A549 (cell line): ENCODE results near the gene HSFX3. TPM values are rescaled to one million over a fixed set of nuclear protein-coding genes. Genes with fewer than 3 reads are reported as not detected.
"Not testable (repeated sequence)": the region's sequence is repeated elsewhere in the genome, so short reads cannot be mapped to it uniquely, and the experiment has no call there.

Experiments used
- ATAC-seq, 2 experiments: fragments of 200-7000 bp in 1 of 2; fragments of >200 bp in 1 of 2; cut with Nextera tagmentation in 1 of 2; cut with Tn5 transposase in 1 of 2; 3 replicates each; pipeline versions ENCODE4 v1.8.0 to v1.9.1; 2018 to 2020; ENCODE audit warnings: mild to moderate bottlenecking in 1 of 2, moderate library complexity in 1 of 2
- CTCF ChIA-PET: fragments of 300-600 bp; sonication (Branson Sonifier 250); formaldehyde crosslinking; extraction: SDS; loops from one replicate; lab custom pipeline; 2021; ENCODE audit warnings: antibody characterized with exemption, inconsistent platforms; lab: Yijun Ruan, JAX
- POLR2A ChIA-PET: fragments of 350-600 bp; formaldehyde crosslinking; extraction: SDS; loops from one replicate; lab custom pipeline; 2021; ENCODE audit warnings: antibody characterized with exemption, inconsistent platforms; lab: Yijun Ruan, JAX
- DNase-seq, 2 experiments: peaks; one replicate each; pipeline versions ENCODE4 v3.0.0 to v3.0.0-alpha.2; 2011 to 2016; ENCODE audit warnings: low read depth in 1 of 2, low spot score in 1 of 2
- FAIRE-seq: peaks from 2 replicates; lab custom pipeline; 2011; peaks lifted over from hg19 to GRCh38; lab: Jason Lieb, UNC
- H3K27ac ChIP-seq, 2 experiments: fragments of >200 bp; sonication (Bioruptor Twin); formaldehyde crosslinking; 3 replicates each; pipeline ENCODE4 v1.5.1; 2016 to 2017
- H3K4me1 ChIP-seq: fragments of >200 bp; sonication (Bioruptor Twin); formaldehyde crosslinking; 3 replicates; pipeline ENCODE4 v1.6.1; 2016
- H3K4me2 ChIP-seq: fragments of >200 bp; sonication (Bioruptor Twin); formaldehyde crosslinking; 3 replicates; pipeline ENCODE4 v1.6.1; 2016
- H3K4me3 ChIP-seq: fragments of >200 bp; sonication (Bioruptor Twin); formaldehyde crosslinking; 3 replicates; pipeline ENCODE4 v1.5.1; 2016
- H3K9me3 ChIP-seq: fragments of >200 bp; sonication (Bioruptor Twin); formaldehyde crosslinking; 3 replicates; pipeline ENCODE4 v1.6.1; 2016
- BHLHE40 ChIP-seq: IDR thresholded peaks from 2 replicates; pipeline ENCODE4 v1.6.1; 2012; ENCODE audit warnings: low read depth, low read length, inconsistent platforms
- CEBPB ChIP-seq, 2 experiments: fragments of >200 bp in 1 of 2; sonication (Bioruptor Twin) in 1 of 2; formaldehyde crosslinking in 1 of 2; IDR thresholded peaks; 2 replicates each; pipeline ENCODE4 v1.6.1; 2012 to 2016
- EHF ChIP-seq: fragments of 250-450 bp; sonication (Bioruptor Pico); IDR thresholded peaks from 2 replicates; pipeline ENCODE4 v1.5.0; 2020; ENCODE audit warnings: mild to moderate bottlenecking
- EP300 ChIP-seq, 2 experiments: fragments of >200 bp; sonication (Bioruptor Twin); formaldehyde crosslinking; IDR thresholded peaks; 2 replicates in 1 of 2; 3 replicates in 1 of 2; pipeline ENCODE4 v1.6.1; 2016 to 2017
- HEYL ChIP-seq: fragments of 250-450 bp; sonication (Bioruptor Pico); IDR thresholded peaks from 2 replicates; pipeline ENCODE4 v1.8.0; 2021; ENCODE audit warnings: mild to moderate bottlenecking, moderate library complexity
- HOXB13 ChIP-seq: fragments of 250-450 bp; sonication (Bioruptor Pico); IDR thresholded peaks from 2 replicates; pipeline ENCODE4 v1.5.0; 2020; ENCODE audit warnings: low read depth, mild to moderate bottlenecking, moderate library complexity
- HOXB5 ChIP-seq: fragments of 250-450 bp; sonication (Bioruptor Pico); IDR thresholded peaks from 2 replicates; pipeline ENCODE4 v1.5.0; 2020; ENCODE audit warnings: mild to moderate bottlenecking, moderate library complexity
- JUN ChIP-seq, 2 experiments: fragments of >200 bp; sonication (Bioruptor Twin); formaldehyde crosslinking; IDR thresholded peaks; 2 replicates in 1 of 2; 3 replicates in 1 of 2; pipeline ENCODE4 v1.6.1; 2016 to 2017
- JUNB ChIP-seq: fragments of >200 bp; sonication (Bioruptor Twin); formaldehyde crosslinking; IDR thresholded peaks from 2 replicates; pipeline ENCODE4 v1.6.1; 2016
- MAFK ChIP-seq: fragments of 450-650 bp; IDR thresholded peaks from 2 replicates; pipeline ENCODE4 v1.6.1; 2014; ENCODE audit not compliant: partially characterized antibody
- MYC ChIP-seq: IDR thresholded peaks from 2 replicates; pipeline ENCODE4 v1.6.1; 2012; ENCODE audit warnings: mild to moderate bottlenecking, inconsistent platforms, low read length, improper control_type of control experiment, borderline replicate concordance
- NPAS2 ChIP-seq: fragments of 250-450 bp; sonication (Bioruptor Pico); IDR thresholded peaks from 2 replicates; pipeline ENCODE4 v1.8.0; 2022; ENCODE audit warnings: mild to moderate bottlenecking, moderate library complexity, borderline replicate concordance
- RARB ChIP-seq: fragments of 250-450 bp; sonication (Bioruptor Pico); IDR thresholded peaks from 2 replicates; pipeline ENCODE4 v1.8.0; 2021; ENCODE audit warnings: mild to moderate bottlenecking, moderate library complexity
- RCOR1 ChIP-seq: fragments of 150-350 bp; IDR thresholded peaks from 2 replicates; pipeline ENCODE4 v1.6.1; 2014; ENCODE audit warnings: antibody characterized with exemption, low read length, low read depth
- ZC3H11A ChIP-seq: fragments of 450-650 bp; IDR thresholded peaks from 2 replicates; pipeline ENCODE4 v1.6.1; 2014; ENCODE audit warnings: antibody characterized with exemption, mild to moderate bottlenecking
- ZSCAN20 ChIP-seq: fragments of 250-450 bp; sonication (Bioruptor Pico); IDR thresholded peaks from 2 replicates; pipeline ENCODE4 v1.8.0; 2022; ENCODE audit warnings: mild to moderate bottlenecking, moderate library complexity
- WGBS: methylation state at CpG from one replicate; pipeline ENCODE4 v1.1.6; 2017; ENCODE audit errors: missing lambda C conversion rate; 5-methylcytosine and 5-hydroxymethylcytosine counted together
- polyA plus RNA-seq, 4 experiments: library from polyadenylated mRNA; depleted of rRNA in 3 of 4; stranded (reverse); fragments of >200 nt; fragmentation: RNase III in 1 of 4; extraction: RNeasy Plus Mini Kit Qiagen cat#74134 plus additional on column Dnase treatment in 1 of 4; gene quantifications; 2 replicates in 3 of 4; 3 replicates in 1 of 4; pipeline ENCODE4 v1.2.3, GENCODE V29; 2011 to 2017
- TF ChIP-seq, protein P1 (sequence below): fragments of >200 bp; sonication (Bioruptor Twin); formaldehyde crosslinking; IDR thresholded peaks from 2 replicates; pipeline ENCODE4 v1.6.1; 2016
- TF ChIP-seq, protein P2 (sequence below): fragments of 150-350 bp; IDR thresholded peaks from 2 replicates; pipeline ENCODE4 v1.6.1; 2014; ENCODE audit warnings: low read depth, mild to moderate bottlenecking, low read length
- TF ChIP-seq, protein P3 (sequence below): fragments of >200 bp; sonication (Bioruptor Twin); formaldehyde crosslinking; IDR thresholded peaks from 3 replicates; pipeline ENCODE4 v1.6.1; 2016

The HSFX3 gene
- polyA plus RNA-seq, 2 of the 4 experiments (the other 2 are of a cell fraction): not detected

DNA sequence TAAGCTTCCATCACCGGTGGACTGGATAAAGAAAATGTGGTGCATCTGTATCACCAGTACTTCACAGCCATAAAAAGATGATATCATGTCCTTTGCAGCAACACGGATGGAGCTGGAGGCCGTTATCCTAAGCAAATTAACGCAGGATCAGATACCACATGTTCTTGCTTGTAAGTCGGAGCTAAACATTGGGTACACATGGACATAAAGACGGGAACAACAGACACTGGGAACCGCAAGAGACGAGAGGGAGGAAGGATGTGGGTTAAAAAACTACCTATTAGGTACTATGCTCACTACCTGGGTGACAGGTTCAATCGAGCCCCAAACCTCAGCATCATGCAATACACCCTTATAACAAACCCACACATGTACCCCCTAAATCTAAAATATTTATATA, 28.3 kb downstream of the HSFX3 start:
- DNase-seq: no peak
- Histone ChIP-seq H3K4me2 (no peak overlapping the region), H3K9me3 (no peaks in the 10 kb centered on the region), H3K4me3 (no peak overlapping the region), H3K27ac (no peak overlapping the region), H3K4me1 (peaks cover 10% of the 10 kb centered on the region; the same call in 2 of the 3 replicates)
- WGBS: 74% methylated on average over 9 of the region's 9 CpGs
- TF ChIP-seq, protein P1, sequence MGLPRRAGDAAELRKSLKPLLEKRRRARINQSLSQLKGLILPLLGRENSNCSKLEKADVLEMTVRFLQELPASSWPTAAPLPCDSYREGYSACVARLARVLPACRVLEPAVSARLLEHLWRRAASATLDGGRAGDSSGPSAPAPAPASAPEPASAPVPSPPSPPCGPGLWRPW: no peak
- TF ChIP-seq ZC3H11A: no peak
- no peak for TF ChIP-seq JUNB
- no peak for TF ChIP-seq RCOR1
- no peak for TF ChIP-seq MYC
- TF ChIP-seq HOXB5 (CRISPR knock-in tag): no peak
- TF ChIP-seq BHLHE40: no peak
- TF ChIP-seq ZSCAN20 (CRISPR knock-in tag): no peak
- TF ChIP-seq CEBPB (IDR thresholded peaks at IDR 0.05): no peak
- no peak for ATAC-seq
- ChIA-PET CTCF (interaction anchor here (1.0 to 2.6 kb wide), 2 partner anchors 9 to 20 kb away, joined by 3 to 40 read pairs; partner anchors contain the start of gene EOLA1), POLR2A (interaction anchor here (2.0 to 2.6 kb wide), 2 partner anchors 17 to 19 kb away, joined by 13 read pairs; partner anchors contain the start of genes EOLA1 and IDS)
- no peak for FAIRE-seq

DNA sequence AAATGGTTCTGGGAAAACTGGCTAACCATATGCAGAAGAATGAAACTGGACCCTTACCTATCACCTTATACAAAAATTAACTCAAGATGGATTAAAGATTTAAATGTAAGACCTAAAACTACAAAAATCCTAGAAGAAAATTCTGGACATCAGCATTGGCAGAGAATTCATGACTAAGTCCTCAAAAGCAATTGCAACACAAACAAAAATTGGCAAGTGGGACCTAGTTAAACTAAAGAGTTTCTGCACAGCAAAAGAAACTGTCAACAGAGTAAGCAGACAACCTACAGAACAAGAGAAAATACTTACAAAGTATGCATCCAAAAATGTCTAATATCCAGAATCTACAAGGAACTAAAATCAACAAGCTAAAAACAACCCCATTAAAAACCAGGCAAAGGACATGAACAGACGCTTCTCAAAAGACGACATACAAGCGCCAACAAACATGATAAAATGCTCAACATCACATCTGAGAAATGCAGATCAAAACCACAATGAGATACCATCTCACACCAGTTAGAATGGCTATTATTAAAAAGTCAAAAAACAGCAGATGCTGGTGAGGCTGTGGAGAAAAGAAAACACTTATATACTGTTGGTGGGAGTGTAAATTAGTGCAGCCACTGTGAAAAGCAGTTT, 29.0 kb downstream of the HSFX3 start:
- not testable (repeated sequence) for FAIRE-seq, DNase-seq, H3K4me2 ChIP-seq, H3K4me3 ChIP-seq, H3K27ac ChIP-seq, H3K9me3 ChIP-seq, ATAC-seq
- ChIA-PET CTCF (interaction anchor here (2.6 kb wide), 1 partner anchor 8 kb away, joined by 40 read pairs; no protein-coding TSS in a partner anchor), POLR2A (interaction anchor here (2.6 kb wide), 1 partner anchor 19 kb away, joined by 13 read pairs; the partner anchor contains the start of gene EOLA1)
- H3K4me1 ChIP-seq: peaks cover 10% of the 10 kb centered on the region; the same call in 2 of the 3 replicates
- WGBS: 89% methylated on average over 3 of the region's 3 CpGs

DNA sequence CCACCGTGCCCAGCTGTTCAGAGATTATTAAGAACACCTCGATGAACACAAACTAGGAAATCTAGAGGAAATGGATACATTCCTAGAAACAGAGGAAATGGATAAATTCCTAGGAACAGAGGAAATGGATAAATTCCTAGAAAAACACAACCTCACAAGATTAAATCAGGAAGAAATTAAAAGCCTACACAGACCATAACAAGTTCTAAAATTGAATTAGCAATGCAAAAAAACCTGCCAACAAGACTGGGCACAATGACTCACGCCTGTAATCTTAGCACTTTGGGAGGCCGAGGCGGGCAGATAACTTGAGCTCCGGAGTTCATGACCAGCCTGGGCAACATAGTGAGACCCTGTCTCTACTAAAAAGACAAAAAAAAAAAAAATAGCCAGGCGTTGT, 31.5 kb downstream of the HSFX3 start:
- Histone ChIP-seq H3K27ac (no peak overlapping the region), H3K4me2 (no peak overlapping the region), H3K4me1 (peaks cover 9% of the 10 kb centered on the region; the same call in 2 of the 3 replicates), H3K4me3 (no peak overlapping the region), H3K9me3 (no peaks in the 10 kb centered on the region)
- DNase-seq: no peak
- no peak for FAIRE-seq
- no peak for ATAC-seq
- no peak for TF ChIP-seq HEYL
- no peak for TF ChIP-seq NPAS2 (CRISPR knock-in tag)
- TF ChIP-seq, protein P2, sequence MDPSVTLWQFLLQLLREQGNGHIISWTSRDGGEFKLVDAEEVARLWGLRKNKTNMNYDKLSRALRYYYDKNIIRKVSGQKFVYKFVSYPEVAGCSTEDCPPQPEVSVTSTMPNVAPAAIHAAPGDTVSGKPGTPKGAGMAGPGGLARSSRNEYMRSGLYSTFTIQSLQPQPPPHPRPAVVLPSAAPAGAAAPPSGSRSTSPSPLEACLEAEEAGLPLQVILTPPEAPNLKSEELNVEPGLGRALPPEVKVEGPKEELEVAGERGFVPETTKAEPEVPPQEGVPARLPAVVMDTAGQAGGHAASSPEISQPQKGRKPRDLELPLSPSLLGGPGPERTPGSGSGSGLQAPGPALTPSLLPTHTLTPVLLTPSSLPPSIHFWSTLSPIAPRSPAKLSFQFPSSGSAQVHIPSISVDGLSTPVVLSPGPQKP: no peak
- TF ChIP-seq EHF (CRISPR knock-in tag): no peak
- no peak for TF ChIP-seq MAFK
- TF ChIP-seq HOXB5 (CRISPR knock-in tag): no peak
- no peak for TF ChIP-seq CEBPB (IDR thresholded peaks at IDR 0.05)
- no peak for TF ChIP-seq HOXB13 (CRISPR knock-in tag)
- WGBS: 71% methylated on average over 7 of the region's 7 CpGs
- POLR2A ChIA-PET: no interaction called here
- CTCF ChIA-PET: interaction anchor here (1.7 kb wide), 1 partner anchor 9 kb away, joined by 5 read pairs; no protein-coding TSS in a partner anchor

DNA sequence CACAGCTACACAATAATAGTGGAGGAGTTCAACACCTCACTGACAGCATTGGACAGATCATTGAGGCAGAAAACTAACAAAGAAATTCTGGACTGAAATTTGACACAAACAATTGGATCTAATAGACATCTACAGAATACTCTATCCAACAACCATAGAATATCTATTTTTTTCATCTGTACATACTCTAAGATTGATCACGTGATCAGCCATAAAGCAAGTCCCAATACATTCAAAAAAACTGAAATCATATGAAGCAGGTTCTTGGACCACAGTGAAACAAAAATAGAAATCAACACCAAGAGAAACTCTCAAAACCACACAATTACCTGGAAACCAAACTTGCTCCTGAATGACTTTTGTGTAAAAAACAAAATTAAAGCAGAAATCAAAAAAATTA, 32.4 kb downstream of the HSFX3 start:
- ATAC-seq (no peak), DNase-seq (no peak), FAIRE-seq (peak; percentile 36)
- WGBS: 81% methylated on average over 1 of the region's 1 CpG
- Histone ChIP-seq H3K4me1 (no peaks in the 10 kb centered on the region), H3K9me3 (no peaks in the 10 kb centered on the region), H3K4me3 (no peak overlapping the region), H3K4me2 (no peak overlapping the region), H3K27ac (no peak overlapping the region)
- ChIA-PET CTCF (no interaction called here), POLR2A (no interaction called here)
- TF ChIP-seq, protein P3, sequence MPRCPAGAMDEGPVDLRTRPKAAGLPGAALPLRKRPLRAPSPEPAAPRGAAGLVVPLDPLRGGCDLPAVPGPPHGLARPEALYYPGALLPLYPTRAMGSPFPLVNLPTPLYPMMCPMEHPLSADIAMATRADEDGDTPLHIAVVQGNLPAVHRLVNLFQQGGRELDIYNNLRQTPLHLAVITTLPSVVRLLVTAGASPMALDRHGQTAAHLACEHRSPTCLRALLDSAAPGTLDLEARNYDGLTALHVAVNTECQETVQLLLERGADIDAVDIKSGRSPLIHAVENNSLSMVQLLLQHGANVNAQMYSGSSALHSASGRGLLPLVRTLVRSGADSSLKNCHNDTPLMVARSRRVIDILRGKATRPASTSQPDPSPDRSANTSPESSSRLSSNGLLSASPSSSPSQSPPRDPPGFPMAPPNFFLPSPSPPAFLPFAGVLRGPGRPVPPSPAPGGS: no peak
- TF ChIP-seq JUN (IDR thresholded peaks at IDR 0.05): no peak
- no peak for TF ChIP-seq EP300 (IDR thresholded peaks at IDR 0.05)
- TF ChIP-seq RARB (CRISPR knock-in tag): no peak
